Trophoblast cell (in vitro differentiated cells and primary cell): ENCODE measurements around the gene C4orf33.

ENCODE experiments used
- DNase-seq, 2 donors: peaks; one replicate each; pipeline ENCODE4 v3.0.0-alpha.2; 2016
- H2AFZ ChIP-seq: 2 replicates; pipeline ENCODE4 v1.6.1; 2013; ENCODE audit warnings: low read length, moderate library complexity, mild to moderate bottlenecking; ENCODE audit not compliant: insufficient read depth, poor library complexity
- H2AK5ac ChIP-seq: 2 replicates; pipeline ENCODE4 v1.6.1; 2013; ENCODE audit warnings: mild to moderate bottlenecking, low read length
- H2BK120ac ChIP-seq: 2 replicates; pipeline ENCODE4 v1.6.1; 2013; ENCODE audit warnings: low read length, mild to moderate bottlenecking, moderate library complexity; ENCODE audit not compliant: insufficient read depth, poor library complexity
- H2BK12ac ChIP-seq: 2 replicates; pipeline ENCODE4 v1.6.1; 2013; ENCODE audit warnings: mild to moderate bottlenecking, low read length, moderate library complexity
- H2BK5ac ChIP-seq: 2 replicates; pipeline ENCODE4 v1.6.1; 2013; ENCODE audit warnings: low read length, low read depth, moderate library complexity, mild to moderate bottlenecking; ENCODE audit not compliant: poor library complexity
- H3K14ac ChIP-seq: 2 replicates; pipeline ENCODE4 v1.6.1; 2013; ENCODE audit warnings: mild to moderate bottlenecking, low read length
- H3K18ac ChIP-seq: 2 replicates; pipeline ENCODE4 v1.6.1; 2013; ENCODE audit warnings: mild to moderate bottlenecking, low read length
- H3K23ac ChIP-seq: 2 replicates; pipeline ENCODE4 v1.6.1; 2013; ENCODE audit warnings: low read length
- H3K27ac ChIP-seq: 2 replicates; pipeline ENCODE4 v1.5.1; 2013; ENCODE audit warnings: low read depth, mild to moderate bottlenecking, inconsistent platforms, low read length, moderate library complexity
- H3K27me3 ChIP-seq: 2 replicates; pipeline ENCODE4 v1.6.1; 2013; ENCODE audit warnings: inconsistent platforms, mild to moderate bottlenecking, low read length, moderate library complexity; ENCODE audit not compliant: insufficient read depth
- H3K36me3 ChIP-seq, 2 experiments: 1 replicate in 1 of 2; 2 replicates in 1 of 2; pipeline ENCODE4 v1.6.1; 2013; ENCODE audit warnings: low read length in 2 of 2, mild to moderate bottlenecking in 2 of 2, moderate library complexity in 1 of 2; ENCODE audit not compliant: insufficient read depth in 2 of 2, control insufficient read depth in 1 of 2
- H3K4ac ChIP-seq: 2 replicates; pipeline ENCODE4 v1.6.1; 2013; ENCODE audit warnings: low read depth, mild to moderate bottlenecking, low read length, moderate library complexity
- H3K4me1 ChIP-seq, 2 experiments: 1 replicate in 1 of 2; 2 replicates in 1 of 2; pipeline ENCODE4 v1.6.1; 2013; ENCODE audit warnings: low read length in 2 of 2, mild to moderate bottlenecking in 2 of 2, moderate library complexity in 1 of 2; ENCODE audit not compliant: insufficient read depth in 2 of 2, control insufficient read depth in 1 of 2
- H3K4me2 ChIP-seq: 2 replicates; pipeline ENCODE4 v1.6.1; 2013; ENCODE audit warnings: inconsistent platforms, mild to moderate bottlenecking, low read length, moderate library complexity
- H3K4me3 ChIP-seq: 2 replicates; pipeline ENCODE4 v1.5.1; 2013; ENCODE audit warnings: mild to moderate bottlenecking, low read depth, low read length, inconsistent platforms
- H3K79me1 ChIP-seq: one replicate; pipeline ENCODE4 v1.6.1; 2013; ENCODE audit warnings: low read length
- H3K79me2 ChIP-seq: 2 replicates; pipeline ENCODE4 v1.6.1; 2013; ENCODE audit warnings: low read length, mild to moderate bottlenecking; ENCODE audit not compliant: control insufficient read depth, insufficient read depth, poor library complexity
- H3K9ac ChIP-seq: 2 replicates; pipeline ENCODE4 v1.6.1; 2013; ENCODE audit warnings: mild to moderate bottlenecking, low read length
- H3K9me3 ChIP-seq: 2 replicates; pipeline ENCODE4 v1.6.1; 2013; ENCODE audit warnings: low read depth, mild to moderate bottlenecking, control low read depth, inconsistent platforms, low read length; ENCODE audit not compliant: insufficient read depth
- H4K12ac ChIP-seq: 2 replicates; pipeline ENCODE4 v1.6.1; 2013; ENCODE audit warnings: low read depth, mild to moderate bottlenecking, low read length, moderate library complexity
- H4K8ac ChIP-seq: 2 replicates; pipeline ENCODE4 v1.6.1; 2013; ENCODE audit warnings: low read depth, mild to moderate bottlenecking, low read length, moderate library complexity
- H4K91ac ChIP-seq: one replicate; pipeline ENCODE4 v1.6.1; 2013; ENCODE audit warnings: low read depth, mild to moderate bottlenecking, low read length, moderate library complexity
- WGBS: extraction: QIAGEN DNeasy Blood & Tissue Kit; methylation state at CpG from one replicate; pipeline ENCODE4 v1.1.7; 2013; ENCODE audit warnings: missing lambda C conversion rate; ENCODE audit not compliant: insufficient read length, insufficient coverage; ENCODE audit errors: extremely low coverage; 5-methylcytosine and 5-hydroxymethylcytosine counted together

C4orf33 gene

GRCh38 chr4:129138810-129139496 is 43.0 kb downstream of the C4orf33 start:
- Histone ChIP-seq H4K12ac (no peak overlapping the region), H2AK5ac (no peak overlapping the region), H4K8ac (no peak overlapping the region), H3K9me3 (no peaks in the 10 kb centered on the region), H2BK12ac (no peak overlapping the region), H3K4me1 (peaks cover 0 to 4% of the 10 kb centered on the region in 2 experiments), H2BK5ac (no peak overlapping the region), H2AFZ (no peak overlapping the region), H3K36me3 (no peaks in the 10 kb centered on the region), H3K79me2 (no peaks in the 10 kb centered on the region), H3K18ac (no peak overlapping the region), H4K91ac (no peak overlapping the region), H3K9ac (no peak overlapping the region), H3K4ac (no peak overlapping the region), H2BK120ac (no peak overlapping the region), H3K27ac (no peak overlapping the region), H3K27me3 (no peaks in the 10 kb centered on the region), H3K79me1 (no peaks in the 10 kb centered on the region), H3K4me2 (no peak overlapping the region), H3K4me3 (no peak overlapping the region), H3K23ac (no peak overlapping the region), H3K14ac (no peak overlapping the region)
- WGBS: no CpG with 5 or more reads among the region's 6 CpGs
- peak; percentile 56 to 72 for DNase-seq

- WGBS: no CpG with 5 or more reads among the region's 2 CpGs
- H3K27me3 ChIP-seq: no peaks in the 10 kb centered on the region
- H3K36me3 ChIP-seq: no peaks in the 10 kb centered on the region
Measured at GRCh38 chr4:129140521-129140920, 44.6 kb downstream of the C4orf33 start.

GRCh38 chr4:129143359-129143758 is 47.4 kb downstream of the C4orf33 start:
- Histone ChIP-seq H2BK5ac (no peak overlapping the region), H3K4me3 (no peak overlapping the region), H2BK120ac (no peak overlapping the region), H3K27me3 (no peaks in the 10 kb centered on the region), H3K4ac (no peak overlapping the region), H4K8ac (no peak overlapping the region), H2BK12ac (no peak overlapping the region), H3K36me3 (no peaks in the 10 kb centered on the region), H2AFZ (no peak overlapping the region), H3K23ac (no peak overlapping the region), H3K79me2 (no peaks in the 10 kb centered on the region), H3K27ac (no peak overlapping the region), H3K4me2 (no peak overlapping the region), H2AK5ac (no peak overlapping the region), H3K18ac (no peak overlapping the region), H3K14ac (no peak overlapping the region), H3K79me1 (no peaks in the 10 kb centered on the region), H3K9ac (no peak overlapping the region), H4K91ac (no peak overlapping the region), H3K4me1 (peaks cover 0 to 2% of the 10 kb centered on the region in 2 experiments), H4K12ac (no peak overlapping the region), H3K9me3 (no peaks in the 10 kb centered on the region)
- WGBS: no CpG with 5 or more reads among the region's 2 CpGs
- DNase-seq: no peak

More at GRCh38 chr4:129140521-129140920, 44.6 kb downstream of the C4orf33 start:
- no peak overlapping the region for H3K4me2 ChIP-seq
- no peak overlapping the region for H3K4ac ChIP-seq
- H3K9me3 ChIP-seq: no peaks in the 10 kb centered on the region
- no peak overlapping the region for H2BK120ac ChIP-seq
- H2AFZ ChIP-seq: no peak overlapping the region
- H3K4me1 ChIP-seq: peaks cover 0 to 4% of the 10 kb centered on the region in 2 experiments
- H3K18ac ChIP-seq: no peak overlapping the region
- H3K23ac ChIP-seq: no peak overlapping the region
- H3K14ac ChIP-seq: no peak overlapping the region
- no peaks in the 10 kb centered on the region for H3K79me1 ChIP-seq
- no peak overlapping the region for H2BK12ac ChIP-seq
- H3K79me2 ChIP-seq: no peaks in the 10 kb centered on the region
- H4K12ac ChIP-seq: no peak overlapping the region
- H2AK5ac ChIP-seq: no peak overlapping the region
- no peak overlapping the region for H2BK5ac ChIP-seq
- no peak overlapping the region for H3K9ac ChIP-seq
- H3K27ac ChIP-seq: no peak overlapping the region
- no peak overlapping the region for H4K8ac ChIP-seq
- DNase-seq: no peak
- no peak overlapping the region for H3K4me3 ChIP-seq
- H4K91ac ChIP-seq: no peak overlapping the region

GRCh38 chr4:129144755-129145206 is 48.8 kb downstream of the C4orf33 start:
- no peak overlapping the region for H3K23ac ChIP-seq
- no peaks in the 10 kb centered on the region for H3K79me1 ChIP-seq
- H3K4me1 ChIP-seq: no peaks in the 10 kb centered on the region
- no peak overlapping the region for H2BK5ac ChIP-seq
- no peak overlapping the region for H2AK5ac ChIP-seq
- H4K91ac ChIP-seq: no peak overlapping the region
- H3K18ac ChIP-seq: no peak overlapping the region
- H2BK12ac ChIP-seq: no peak overlapping the region
- H4K12ac ChIP-seq: no peak overlapping the region
- no peaks in the 10 kb centered on the region for H3K9me3 ChIP-seq
- peak in 1 of 2 donors; percentile 1 for DNase-seq
- no peak overlapping the region for H3K14ac ChIP-seq
- H3K4me2 ChIP-seq: no peak overlapping the region
- H4K8ac ChIP-seq: no peak overlapping the region
- WGBS: no CpG with 5 or more reads among the region's 10 CpGs
- H3K27ac ChIP-seq: no peak overlapping the region
- H2BK120ac ChIP-seq: no peak overlapping the region
- H3K36me3 ChIP-seq: no peaks in the 10 kb centered on the region
- H2AFZ ChIP-seq: no peak overlapping the region
- H3K9ac ChIP-seq: no peak overlapping the region
- H3K27me3 ChIP-seq: no peaks in the 10 kb centered on the region
- no peak overlapping the region for H3K4ac ChIP-seq
- no peaks in the 10 kb centered on the region for H3K79me2 ChIP-seq
- H3K4me3 ChIP-seq: no peak overlapping the region
